ENCODE results near the gene EZH1.

DNA sequence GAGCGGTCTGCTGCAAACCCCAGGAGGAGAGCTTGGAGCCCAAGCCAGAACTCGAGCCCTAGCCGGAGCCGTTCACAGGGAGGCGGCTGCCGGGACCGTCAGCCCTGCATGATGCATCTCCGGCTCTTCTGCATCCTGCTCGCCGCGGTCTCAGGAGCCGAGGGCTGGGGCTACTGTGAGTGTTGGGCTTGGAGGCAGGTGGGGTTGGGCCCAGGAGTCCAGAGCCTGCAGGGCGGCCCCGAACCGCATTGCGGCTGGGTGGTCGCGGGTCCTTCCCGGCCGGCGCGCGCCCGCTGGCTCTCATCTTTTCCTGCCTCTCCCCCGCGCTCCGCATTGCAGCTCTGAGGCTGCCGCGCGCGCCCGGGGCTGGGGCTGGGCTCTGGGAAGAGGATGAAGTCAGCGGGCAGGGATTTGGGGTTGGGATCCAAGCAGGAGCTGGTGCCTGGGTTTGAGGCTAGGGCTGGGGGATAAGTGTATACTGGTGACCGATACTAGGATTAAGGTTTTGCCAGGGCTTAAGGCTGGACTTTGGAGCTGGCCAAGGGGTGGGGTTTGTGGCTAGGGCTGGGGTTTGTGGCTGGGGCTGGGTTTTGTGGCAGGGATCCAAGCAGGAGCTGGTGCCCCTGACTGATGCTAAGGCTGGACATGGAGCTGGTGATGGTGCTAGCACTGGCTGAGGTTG, 62.0 kb downstream of the EZH1 start:
- TF ChIP-seq MAFK (IDR thresholded peaks at IDR 0.05; ENCODE audit: low read depth, low read length) (no peak), FOS (IDR thresholded peaks at IDR 0.05; ENCODE audit: low read depth, low read length) (no peak), POLR2A (IDR thresholded peaks at IDR 0.05; ENCODE audit: low read depth, low read length) (no peak), RFX5 (IDR thresholded peaks at IDR 0.05; ENCODE audit: low read depth, low read length) (no peak), CEBPB (IDR thresholded peaks at IDR 0.05; ENCODE audit: low read depth, low read length) (no peak), SMC3 (IDR thresholded peaks at IDR 0.05; ENCODE audit: low read depth, low read length) (no peak), NFE2L2 (IDR thresholded peaks at IDR 0.05; ENCODE audit: low read depth, low read length) (no peak), CHD1 (IDR thresholded peaks at IDR 0.05; ENCODE audit: low read depth, low read length) (no peak)
- TF ChIP-seq, protein P1, sequence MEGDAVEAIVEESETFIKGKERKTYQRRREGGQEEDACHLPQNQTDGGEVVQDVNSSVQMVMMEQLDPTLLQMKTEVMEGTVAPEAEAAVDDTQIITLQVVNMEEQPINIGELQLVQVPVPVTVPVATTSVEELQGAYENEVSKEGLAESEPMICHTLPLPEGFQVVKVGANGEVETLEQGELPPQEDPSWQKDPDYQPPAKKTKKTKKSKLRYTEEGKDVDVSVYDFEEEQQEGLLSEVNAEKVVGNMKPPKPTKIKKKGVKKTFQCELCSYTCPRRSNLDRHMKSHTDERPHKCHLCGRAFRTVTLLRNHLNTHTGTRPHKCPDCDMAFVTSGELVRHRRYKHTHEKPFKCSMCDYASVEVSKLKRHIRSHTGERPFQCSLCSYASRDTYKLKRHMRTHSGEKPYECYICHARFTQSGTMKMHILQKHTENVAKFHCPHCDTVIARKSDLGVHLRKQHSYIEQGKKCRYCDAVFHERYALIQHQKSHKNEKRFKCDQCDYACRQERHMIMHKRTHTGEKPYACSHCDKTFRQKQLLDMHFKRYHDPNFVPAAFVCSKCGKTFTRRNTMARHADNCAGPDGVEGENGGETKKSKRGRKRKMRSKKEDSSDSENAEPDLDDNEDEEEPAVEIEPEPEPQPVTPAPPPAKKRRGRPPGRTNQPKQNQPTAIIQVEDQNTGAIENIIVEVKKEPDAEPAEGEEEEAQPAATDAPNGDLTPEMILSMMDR (conservative IDR thresholded peaks at IDR 0.05; ENCODE audit: low read depth, low read length) = no peak
- TF ChIP-seq, protein P2, sequence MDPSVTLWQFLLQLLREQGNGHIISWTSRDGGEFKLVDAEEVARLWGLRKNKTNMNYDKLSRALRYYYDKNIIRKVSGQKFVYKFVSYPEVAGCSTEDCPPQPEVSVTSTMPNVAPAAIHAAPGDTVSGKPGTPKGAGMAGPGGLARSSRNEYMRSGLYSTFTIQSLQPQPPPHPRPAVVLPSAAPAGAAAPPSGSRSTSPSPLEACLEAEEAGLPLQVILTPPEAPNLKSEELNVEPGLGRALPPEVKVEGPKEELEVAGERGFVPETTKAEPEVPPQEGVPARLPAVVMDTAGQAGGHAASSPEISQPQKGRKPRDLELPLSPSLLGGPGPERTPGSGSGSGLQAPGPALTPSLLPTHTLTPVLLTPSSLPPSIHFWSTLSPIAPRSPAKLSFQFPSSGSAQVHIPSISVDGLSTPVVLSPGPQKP (IDR thresholded peaks at IDR 0.05; ENCODE audit: borderline replicate concordance, low read depth, low read length) = no peak

All from IMR-90 (cell line).